GM18873 (cell line): ENCODE results near the gene SRSF8.
"Not testable (repeated sequence)": the region's sequence is repeated elsewhere in the genome, so short reads cannot be mapped to it uniquely, and the experiment has no call there.

Experiments used
- ATAC-seq: cut with Tn5 transposase; IDR thresholded peaks from one replicate; pipeline ENCODE4 v1.9.1; 2021; ENCODE audit warnings: mild to moderate bottlenecking, moderate library complexity, moderate number of reproducible peaks; ENCODE audit not compliant: unreplicated experiment, low FRiP score

The SRSF8 gene

GRCh38 chr11:95066716-95067038 lies at the start of gene SRSF8:
TSS of gene SRSF8 (plus strand) at chr11:95066919. CDS start at chr11:95067227, 308 bp downstream.
- peak; percentile 31 for ATAC-seq

- ATAC-seq, result not testable (repeated sequence)
These were observed 45.3 kb upstream of the SRSF8 start for GRCh38 chr11:95021468-95021867.

- ATAC-seq, result no peak
These were observed 41.8 kb upstream of the SRSF8 start, which contains the start of gene KDM4E for GRCh38 chr11:95024958-95025357. TSS of gene KDM4E (plus strand) at chr11:95025258. CDS start at chr11:95025558, 300 bp downstream.

GRCh38 chr11:95025594-95025993 lies 41.1 kb upstream of the SRSF8 start:
- not testable (repeated sequence) for ATAC-seq

GRCh38 chr11:95028357-95028756 lies 38.4 kb upstream of the SRSF8 start:
- no peak for ATAC-seq

- ATAC-seq, result no peak
These were observed 33.7 kb upstream of the SRSF8 start for GRCh38 chr11:95033051-95033450.

- ATAC-seq, result no peak
These were observed 31.4 kb upstream of the SRSF8 start for GRCh38 chr11:95035316-95035715.

GRCh38 chr11:95037356-95038035 lies 29.2 kb upstream of the SRSF8 start:
- not testable (repeated sequence) for ATAC-seq

GRCh38 chr11:95042239-95042638 lies 24.5 kb upstream of the SRSF8 start:
- ATAC-seq, result no peak

GRCh38 chr11:95042906-95043305 lies 23.8 kb upstream of the SRSF8 start:
- no peak for ATAC-seq

GRCh38 chr11:95044010-95044409 lies 22.7 kb upstream of the SRSF8 start:
- no peak for ATAC-seq

GRCh38 chr11:95045812-95046211 lies 20.9 kb upstream of the SRSF8 start:
- no peak for ATAC-seq

- not testable (repeated sequence) for ATAC-seq
These were observed 17.6 kb upstream of the SRSF8 start, which contains the start of gene KDM4F for GRCh38 chr11:95049122-95049521. TSS of gene KDM4F (plus strand) at chr11:95049422.

- no peak for ATAC-seq
These were observed 16.0 kb upstream of the SRSF8 start for GRCh38 chr11:95050595-95051202.

- no peak for ATAC-seq
These were observed 12.4 kb upstream of the SRSF8 start for GRCh38 chr11:95054356-95054755.

- ATAC-seq, result peak; percentile 96
These were observed 11.3 kb upstream of the SRSF8 start for GRCh38 chr11:95055283-95055897.

GRCh38 chr11:95057959-95058358 lies 8.8 kb upstream of the SRSF8 start:
- ATAC-seq, result no peak

- ATAC-seq, result no peak
These were observed 8.1 kb upstream of the SRSF8 start for GRCh38 chr11:95058621-95059020.

- ATAC-seq, result no peak
These were observed 7.7 kb upstream of the SRSF8 start for GRCh38 chr11:95059046-95059445.

GRCh38 chr11:95065336-95065735 lies 1.4 kb upstream of the SRSF8 start:
- no peak for ATAC-seq

- ATAC-seq, result peak; percentile 57
These were observed 521 bp downstream of the SRSF8 start for GRCh38 chr11:95067039-95067840.
